K562 (cell line): ENCODE data around the gene FLCN. TPM values are rescaled to one million over a fixed set of nuclear protein-coding genes. Genes with fewer than 3 reads are reported as not detected.

Experiments
- ATAC-seq: fragments of 200-7000 bp; cut with Tn5 transposase; 3 replicates; pipeline ENCODE4 v1.9.1; 2020; ENCODE audit warnings: moderate library complexity
- BruUV-seq: library from RNA; stranded (reverse); fragments of 400-500 nt; replicated peaks from 2 replicates; lab custom pipeline; 2021; lab: Mats Ljungman, UMichigan
- CTCF ChIA-PET: fragments of 300-600 bp; formaldehyde crosslinking; extraction: SDS; loops from one replicate; lab custom pipeline; 2021; ENCODE audit warnings: low intra/inter-chr PET ratio; lab: Yijun Ruan, JAX
- POLR2A ChIA-PET: fragments of 300-600, 350-650 bp; sonication (Branson Sonifier 250); formaldehyde crosslinking; extraction: SDS; loops from one replicate; lab custom pipeline; 2021; ENCODE audit warnings: antibody characterized with exemption, inconsistent platforms; lab: Yijun Ruan, JAX
- DNase-seq, 4 experiments: peaks; one replicate each; pipeline versions ENCODE4 v3.0.0 to v3.0.0-alpha.2; 2011 to 2018; ENCODE audit warnings: low spot score in 3 of 4, mixed read lengths in 3 of 4; ENCODE audit errors: extremely low read depth in 1 of 4
- FAIRE-seq: peaks from 2 replicates; lab custom pipeline; 2011; peaks lifted over from hg19 to GRCh38; lab: Jason Lieb, UNC
- H2AFZ ChIP-seq: 2 replicates; pipeline ENCODE4 v1.6.0; 2011; ENCODE audit warnings: low read depth, low read length, control low read depth, inconsistent platforms
- H3K27ac ChIP-seq: fragments of 200-600 bp; 3 replicates; pipeline ENCODE4 v1.8.0; 2011; ENCODE audit warnings: low read depth, mild to moderate bottlenecking, control low read depth, inconsistent platforms, low read length, moderate library complexity, mixed read lengths; ENCODE audit errors: extremely low read depth
- H3K27me3 ChIP-seq, 2 experiments: fragments of 300-600 bp in 1 of 2; 2 replicates in 1 of 2; 3 replicates in 1 of 2; pipeline versions ENCODE4 v1.6.0 to v1.8.0; 2011; ENCODE audit warnings: inconsistent platforms in 2 of 2, low read length in 2 of 2, mild to moderate bottlenecking in 1 of 2, mixed read lengths in 1 of 2, moderate library complexity in 1 of 2; ENCODE audit not compliant: control insufficient read depth in 2 of 2, insufficient read depth in 2 of 2
- H3K36me3 ChIP-seq: fragments of 300-600 bp; 3 replicates; pipeline ENCODE4 v1.8.0; 2011; ENCODE audit warnings: mild to moderate bottlenecking, low read length, inconsistent platforms; ENCODE audit not compliant: control insufficient read depth, insufficient read depth
- H3K4me1 ChIP-seq, 2 experiments: fragments of 200-600 bp in 1 of 2; replicated peaks in 1 of 2; 2 replicates in 1 of 2; 3 replicates in 1 of 2; pipeline versions ENCODE4 v1.5.1 to v1.8.0; 2011; ENCODE audit warnings: inconsistent platforms in 2 of 2, low read length in 2 of 2, mild to moderate bottlenecking in 1 of 2, mixed read lengths in 1 of 2, moderate library complexity in 1 of 2; ENCODE audit not compliant: control insufficient read depth in 2 of 2, insufficient read depth in 2 of 2
- H3K4me2 ChIP-seq: 2 replicates; pipeline ENCODE4 v1.6.1; 2011; ENCODE audit warnings: low read length, control low read depth, inconsistent platforms, mixed read lengths; ENCODE audit not compliant: insufficient read depth
- H3K4me3 ChIP-seq: fragments of 200-600 bp; sonication (generic), shearing (Covaris generic); 2 replicates; pipeline ENCODE4 v1.5.1; 2016; ENCODE audit warnings: control low read depth, inconsistent platforms
- H3K79me2 ChIP-seq: fragments of 200-600 bp; 3 replicates; pipeline ENCODE4 v1.8.0; 2011; ENCODE audit warnings: low read length, inconsistent platforms; ENCODE audit not compliant: control insufficient read depth, insufficient read depth
- H3K9ac ChIP-seq, 2 experiments: 2 replicates each; pipeline versions ENCODE4 v1.6.0 to v1.6.1; 2011; ENCODE audit warnings: low read depth in 2 of 2, low read length in 2 of 2, control low read depth in 1 of 2, inconsistent platforms in 1 of 2, mild to moderate bottlenecking in 1 of 2, mixed read lengths in 1 of 2; ENCODE audit not compliant: insufficient read depth in 1 of 2
- H3K9me1 ChIP-seq: one replicate; pipeline ENCODE4 v1.6.0; 2011; ENCODE audit warnings: inconsistent platforms, mild to moderate bottlenecking, low read length, moderate library complexity; ENCODE audit not compliant: control insufficient read depth, insufficient read depth
- H3K9me3 ChIP-seq: replicated peaks from 2 replicates; pipeline ENCODE4 v1.5.1; 2011; ENCODE audit warnings: low read depth, low read length, inconsistent platforms; ENCODE audit not compliant: control insufficient read depth, insufficient read depth
- H4K20me1 ChIP-seq: replicated peaks from 2 replicates; pipeline ENCODE4 v1.6.1; 2011; ENCODE audit warnings: low read length, inconsistent platforms, mixed read lengths; ENCODE audit not compliant: control insufficient read depth, insufficient read depth
- CREBBP ChIP-seq: IDR thresholded peaks from one replicate; pipeline ENCODE4 v1.6.1; 2012; ENCODE audit warnings: low read depth, mild to moderate bottlenecking, control low read depth, inconsistent platforms, low read length
- FOXJ3 ChIP-seq: sonication (generic); formaldehyde crosslinking; IDR thresholded peaks from 2 replicates; pipeline ENCODE4 v1.4.0; 2020; ENCODE audit warnings: mild to moderate bottlenecking, missing genetic modification reagents
- HCFC1 ChIP-seq: IDR thresholded peaks from 2 replicates; pipeline ENCODE4 v1.6.1; 2012; ENCODE audit warnings: low read depth, low read length, improper control_type of control experiment
- NR2C1 ChIP-seq, 2 experiments: fragments of 450-650 bp; IDR thresholded peaks; 2 replicates each; pipeline ENCODE4 v1.6.1; 2017; ENCODE audit warnings: mild to moderate bottlenecking in 2 of 2, antibody characterized with exemption in 1 of 2, inconsistent platforms in 1 of 2, missing compliant biosample characterization in 1 of 2, missing genetic modification characterization in 1 of 2
- SMAD4 ChIP-seq: fragments of 250-450 bp; sonication (Bioruptor Pico); conservative IDR thresholded peaks from 2 replicates; pipeline ENCODE4 v1.8.0; 2021; ENCODE audit warnings: inconsistent platforms, mild to moderate bottlenecking, moderate library complexity
- SP2 ChIP-seq: IDR thresholded peaks from 2 replicates; pipeline ENCODE4 v1.6.1; 2011; ENCODE audit warnings: mild to moderate bottlenecking, low read depth, low read length, moderate library complexity; ENCODE audit not compliant: poor library complexity, severe bottlenecking; ENCODE audit errors: extremely low read depth
- SRSF3 ChIP-seq: fragments of 200-400 bp; formaldehyde crosslinking; IDR thresholded peaks from 2 replicates; pipeline ENCODE4 v1.6.1; 2016; ENCODE audit warnings: mild to moderate bottlenecking, low read length, moderate library complexity; ENCODE audit not compliant: insufficient read depth
- ZNF23 ChIP-seq: fragments of 250-450 bp; sonication (Bioruptor Pico); IDR thresholded peaks from 2 replicates; pipeline ENCODE4 v1.4.0; 2020; ENCODE audit warnings: mild to moderate bottlenecking
- ZNF668 ChIP-seq: fragments of 250-450 bp; sonication (Bioruptor Pico); IDR thresholded peaks from 2 replicates; pipeline ENCODE4 v1.8.0; 2022; ENCODE audit warnings: mild to moderate bottlenecking, inconsistent platforms
- ZNF696 ChIP-seq: fragments of 250-450 bp; sonication (Bioruptor Pico); conservative IDR thresholded peaks from 2 replicates; pipeline ENCODE4 v1.4.0; 2020; ENCODE audit warnings: mild to moderate bottlenecking, moderate library complexity
- WGBS: fragments of 100-300 bp; shearing (Covaris generic); methylation state at CpG from one replicate; pipeline ENCODE4 v1.1.6; 2016; ENCODE audit warnings: low coverage, mixed read lengths; ENCODE audit not compliant: insufficient coverage; ENCODE audit errors: missing lambda C conversion rate; 5-methylcytosine and 5-hydroxymethylcytosine counted together
- in situ Hi-C: fragments of 300-500 bp; cut with MboI; formaldehyde crosslinking; loops from 4 replicates; pipeline ENCODE4 v1.15.0; 2018; ENCODE audit warnings: inconsistent platforms, mixed read lengths
- intact Hi-C: fragments of 100-400 bp; cut with micrococcal nuclease; formaldehyde crosslinking; loops from 2 replicates; pipeline ENCODE4 v1.14.2; 2022
- polyA plus RNA-seq, 8 experiments: library from polyadenylated mRNA; depleted of rRNA in 4 of 8; stranded (reverse) in 5 of 8; unstranded in 3 of 8; fragments of >200 nt; fragmentation: Nextera tagmentation in 2 of 8; fragmentation: Illumina TruSeq in 1 of 8; extraction: Ambion mirVana in 2 of 8; extraction: Trizol in 1 of 8; gene quantifications; 2 replicates each; pipeline versions ENCODE4 v1.2.1 to v1.2.3, GENCODE V29; 2011 to 2014; ENCODE audit warnings: inconsistent platforms in 1 of 8, missing spikeins in 1 of 8
- total RNA-seq, 7 experiments: library from RNA; depleted of rRNA in 6 of 7; stranded (reverse); fragments of >200 nt in 6 of 7; fragmentation: Illumina TruSeq in 2 of 7; extraction: Trizol in 2 of 7; gene quantifications; 2 replicates each; pipeline versions ENCODE4 v1.2.1 to v1.2.3, GENCODE V29; 2011 to 2021; ENCODE audit warnings: low replicate concordance in 1 of 7
- TF ChIP-seq, protein P1 (sequence below): fragments of 200-800 bp; sonication (Bioruptor generic); IDR thresholded peaks from 2 replicates; pipeline ENCODE4 v1.6.1; 2016; ENCODE audit warnings: missing genetic modification characterization, missing compliant biosample characterization

FLCN gene
- total and polyA plus RNA-seq, 9 of the 15 experiments (the other 6 are each of a cell fraction or from before 2014, with no cell fraction given): 1.6 to 33.5 (median 10.9) TPM

DNA sequence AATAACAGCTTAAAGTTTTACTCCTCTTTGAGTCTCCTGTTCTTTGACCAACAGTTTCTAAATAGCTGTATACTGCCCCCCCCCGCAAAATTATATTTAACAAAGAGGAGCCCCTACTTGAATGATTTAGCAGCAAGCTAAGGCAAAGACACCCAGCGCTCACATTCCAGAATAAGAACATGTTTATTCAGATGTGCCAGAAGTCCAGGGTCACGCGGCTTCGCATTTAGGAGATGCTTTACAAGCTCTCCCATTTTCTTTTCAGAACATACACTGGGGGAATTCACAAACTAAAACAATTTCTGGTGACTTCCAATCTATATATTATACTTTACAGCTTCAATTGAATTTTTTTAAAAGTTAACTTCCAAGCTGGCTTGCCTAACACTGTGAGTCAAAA, 36.1 kb downstream of the FLCN start:
- H3K9me1 ChIP-seq: no peaks in the 10 kb centered on the region
- H4K20me1 ChIP-seq: no peaks in the 10 kb centered on the region
- no peak for ATAC-seq
- in situ Hi-C loops (no loop called here), intact Hi-C loops (no loop called here)
- TF ChIP-seq SP2: no peak
- no peak for TF ChIP-seq SRSF3
- TF ChIP-seq ZNF668 (CRISPR knock-in tag): no peak
- no peak for TF ChIP-seq ZNF696
- no peak for TF ChIP-seq CREBBP
- TF ChIP-seq ZNF23 (CRISPR knock-in tag): no peak
- TF ChIP-seq SMAD4: no peak
- TF ChIP-seq HCFC1: no peak
- no peak for TF ChIP-seq FOXJ3 (CRISPR knock-in tag)
- no peak for TF ChIP-seq NR2C1 (IDR thresholded peaks at IDR 0.05)
- no peak for TF ChIP-seq NR2C1 (tag; IDR thresholded peaks at IDR 0.05)
- TF ChIP-seq, protein P1, sequence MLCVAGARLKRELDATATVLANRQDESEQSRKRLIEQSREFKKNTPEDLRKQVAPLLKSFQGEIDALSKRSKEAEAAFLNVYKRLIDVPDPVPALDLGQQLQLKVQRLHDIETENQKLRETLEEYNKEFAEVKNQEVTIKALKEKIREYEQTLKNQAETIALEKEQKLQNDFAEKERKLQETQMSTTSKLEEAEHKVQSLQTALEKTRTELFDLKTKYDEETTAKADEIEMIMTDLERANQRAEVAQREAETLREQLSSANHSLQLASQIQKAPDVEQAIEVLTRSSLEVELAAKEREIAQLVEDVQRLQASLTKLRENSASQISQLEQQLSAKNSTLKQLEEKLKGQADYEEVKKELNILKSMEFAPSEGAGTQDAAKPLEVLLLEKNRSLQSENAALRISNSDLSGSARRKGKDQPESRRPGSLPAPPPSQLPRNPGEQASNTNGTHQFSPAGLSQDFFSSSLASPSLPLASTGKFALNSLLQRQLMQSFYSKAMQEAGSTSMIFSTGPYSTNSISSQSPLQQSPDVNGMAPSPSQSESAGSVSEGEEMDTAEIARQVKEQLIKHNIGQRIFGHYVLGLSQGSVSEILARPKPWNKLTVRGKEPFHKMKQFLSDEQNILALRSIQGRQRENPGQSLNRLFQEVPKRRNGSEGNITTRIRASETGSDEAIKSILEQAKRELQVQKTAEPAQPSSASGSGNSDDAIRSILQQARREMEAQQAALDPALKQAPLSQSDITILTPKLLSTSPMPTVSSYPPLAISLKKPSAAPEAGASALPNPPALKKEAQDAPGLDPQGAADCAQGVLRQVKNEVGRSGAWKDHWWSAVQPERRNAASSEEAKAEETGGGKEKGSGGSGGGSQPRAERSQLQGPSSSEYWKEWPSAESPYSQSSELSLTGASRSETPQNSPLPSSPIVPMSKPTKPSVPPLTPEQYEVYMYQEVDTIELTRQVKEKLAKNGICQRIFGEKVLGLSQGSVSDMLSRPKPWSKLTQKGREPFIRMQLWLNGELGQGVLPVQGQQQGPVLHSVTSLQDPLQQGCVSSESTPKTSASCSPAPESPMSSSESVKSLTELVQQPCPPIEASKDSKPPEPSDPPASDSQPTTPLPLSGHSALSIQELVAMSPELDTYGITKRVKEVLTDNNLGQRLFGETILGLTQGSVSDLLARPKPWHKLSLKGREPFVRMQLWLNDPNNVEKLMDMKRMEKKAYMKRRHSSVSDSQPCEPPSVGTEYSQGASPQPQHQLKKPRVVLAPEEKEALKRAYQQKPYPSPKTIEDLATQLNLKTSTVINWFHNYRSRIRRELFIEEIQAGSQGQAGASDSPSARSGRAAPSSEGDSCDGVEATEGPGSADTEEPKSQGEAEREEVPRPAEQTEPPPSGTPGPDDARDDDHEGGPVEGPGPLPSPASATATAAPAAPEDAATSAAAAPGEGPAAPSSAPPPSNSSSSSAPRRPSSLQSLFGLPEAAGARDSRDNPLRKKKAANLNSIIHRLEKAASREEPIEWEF: no peak
- H3K36me3 ChIP-seq: peaks cover 48% of the 10 kb centered on the region; the same call in 2 of the 3 replicates
- peaks cover 10 to 25% of the 10 kb centered on the region in 2 experiments; a peak in 4 of 5 replicates for H3K4me1 ChIP-seq
- no peak overlapping the region for H3K9ac ChIP-seq
- no peaks in the 10 kb centered on the region for H3K9me3 ChIP-seq
- BruUV-seq: no TSS peak
- peaks cover 46% of the 10 kb centered on the region for H3K79me2 ChIP-seq
- no peak overlapping the region for H3K4me3 ChIP-seq
- ChIA-PET CTCF (no interaction called here), POLR2A (interaction anchor here (1.2 to 2.1 kb wide), 2 partner anchors 9 to 10 kb away, joined by 3 to 5 read pairs; no protein-coding TSS in a partner anchor)
- FAIRE-seq: no peak
- no peak overlapping the region for H3K27ac ChIP-seq
- 97% methylated on average over 4 of the region's 5 CpGs for WGBS
- no peaks in the 10 kb centered on the region for H3K27me3 ChIP-seq
- no peak overlapping the region for H3K4me2 ChIP-seq
- DNase-seq: no peak
- H2AFZ ChIP-seq: no peak overlapping the region
